PC-9 (cell line): ENCODE data around the gene TTC27.

Experiments
- CTCF ChIP-seq: fragments of 200-600 bp; sonication (generic); conservative IDR thresholded peaks from 2 replicates; pipeline ENCODE4 v1.6.1; 2017; ENCODE audit warnings: mixed run types, antibody characterized with exemption, mild to moderate bottlenecking, moderate library complexity
- EZH2 ChIP-seq: fragments of 200-600 bp; sonication (generic); IDR thresholded peaks from 2 replicates; pipeline ENCODE4 v1.8.0; 2017; ENCODE audit warnings: antibody characterized with exemption, low read depth

- no peak for TF ChIP-seq EZH2
- TF ChIP-seq CTCF, result no peak
Measured at GRCh38 chr2:32680942-32681341, 53.1 kb downstream of the TTC27 start.
